Cardiac muscle cell (in vitro differentiated cells and primary cell): ENCODE results near the gene LMX1B. TPM values are rescaled to one million over a fixed set of nuclear protein-coding genes. Genes with fewer than 3 reads are reported as not detected.

Experiments used
- DNase-seq, 2 donors: peaks; one replicate each; pipeline versions ENCODE4 v3.0.0 to v3.0.0-alpha.2; 2010 to 2017; ENCODE audit warnings: low read depth in 1 of 2, low spot score in 1 of 2
- H3K27ac ChIP-seq: fragments of 200-600 bp; sonication (generic); 2 replicates; pipeline ENCODE4 v1.5.1; 2016
- H3K27me3 ChIP-seq: fragments of 200-600 bp; sonication (generic); 2 replicates; pipeline ENCODE4 v1.6.0; 2016; ENCODE audit warnings: control low read depth
- H3K36me3 ChIP-seq: fragments of 200-600 bp; sonication (generic); 2 replicates; pipeline ENCODE4 v1.5.1; 2016; ENCODE audit warnings: control low read depth
- H3K4me1 ChIP-seq: fragments of 200-600 bp; sonication (generic); 2 replicates; pipeline ENCODE4 v1.8.1; 2017; ENCODE audit warnings: low read depth, mild to moderate bottlenecking, mixed run types
- H3K4me3 ChIP-seq: fragments of 200-600 bp; sonication (generic); 2 replicates; pipeline ENCODE4 v1.5.1; 2016; ENCODE audit warnings: mild to moderate bottlenecking
- H3K9me3 ChIP-seq: fragments of 200-600 bp; sonication (generic); 2 replicates; pipeline ENCODE4 v1.5.1; 2017; ENCODE audit warnings: low read depth, mild to moderate bottlenecking, control low read depth
- CTCF ChIP-seq: IDR thresholded peaks from 2 replicates; pipeline ENCODE4 v1.5.1; 2012; ENCODE audit warnings: low read depth, mild to moderate bottlenecking, low read length
- polyA plus RNA-seq: library from polyadenylated mRNA; unstranded; fragments of >200 nt; fragmentation: Nextera tagmentation; extraction: Ambion mirVana; gene quantifications from 2 replicates; pipeline ENCODE4 v1.2.1, GENCODE V29; 2016
- total RNA-seq: library from RNA; depleted of rRNA; stranded (reverse); fragments of >200 nt; gene quantifications from 2 replicates; pipeline ENCODE4 v1.2.3, GENCODE V29; 2016

LMX1B gene
- total and polyA plus RNA-seq, 2 experiments from 2014 or later, result not detected

GRCh38 chr9:126619361-126620135 is 5.8 kb downstream of the LMX1B start:
- no peak for TF ChIP-seq CTCF
- no peak for DNase-seq
- H3K4me3 ChIP-seq, result no peak overlapping the region
- H3K9me3 ChIP-seq, result no peaks in the 10 kb centered on the region
- no peak overlapping the region for H3K27ac ChIP-seq
- no peaks in the 10 kb centered on the region for H3K36me3 ChIP-seq
- H3K4me1 ChIP-seq, result no peaks in the 10 kb centered on the region
- peaks cover 100% of the 10 kb centered on the region for H3K27me3 ChIP-seq

DNA sequence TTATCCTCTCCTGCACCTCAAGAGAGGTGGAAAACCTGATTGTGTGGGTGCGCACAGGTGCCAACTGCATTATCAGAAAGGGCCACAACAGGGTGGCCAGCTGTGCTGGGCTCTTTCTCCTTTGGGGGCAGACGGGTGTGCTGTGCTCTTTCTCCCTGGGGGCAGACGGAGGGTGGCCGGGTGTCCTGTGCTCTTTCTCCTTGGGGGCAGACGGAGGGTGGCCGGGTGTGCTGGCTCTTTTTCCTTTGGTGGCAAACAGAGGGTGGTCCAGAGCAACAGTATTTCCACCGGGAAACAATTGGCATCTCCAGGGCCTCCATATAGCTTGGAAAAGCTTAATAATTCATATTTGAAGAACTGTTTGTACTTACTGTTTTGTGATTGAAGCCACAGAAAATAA is 6.8 kb downstream of the LMX1B start:
- no peak overlapping the region for H3K27ac ChIP-seq
- TF ChIP-seq CTCF, result no peak
- no peak for DNase-seq
- no peaks in the 10 kb centered on the region for H3K4me1 ChIP-seq
- no peaks in the 10 kb centered on the region for H3K9me3 ChIP-seq
- H3K27me3 ChIP-seq, result peaks cover 100% of the 10 kb centered on the region
- no peaks in the 10 kb centered on the region for H3K36me3 ChIP-seq
- H3K4me3 ChIP-seq, result no peak overlapping the region

- no peak for TF ChIP-seq CTCF
- H3K27ac ChIP-seq, result no peak overlapping the region
- H3K36me3 ChIP-seq, result no peaks in the 10 kb centered on the region
- no peak overlapping the region for H3K4me3 ChIP-seq
- peaks cover 100% of the 10 kb centered on the region for H3K27me3 ChIP-seq
- no peaks in the 10 kb centered on the region for H3K4me1 ChIP-seq
- H3K9me3 ChIP-seq, result no peaks in the 10 kb centered on the region
- no peak for DNase-seq
Measured at GRCh38 chr9:126621061-126621918, 7.6 kb downstream of the LMX1B start.

GRCh38 chr9:126621919-126622735 is 8.4 kb downstream of the LMX1B start:
- no peaks in the 10 kb centered on the region for H3K36me3 ChIP-seq
- H3K27me3 ChIP-seq, result peaks cover 100% of the 10 kb centered on the region
- H3K4me3 ChIP-seq, result no peak overlapping the region
- no peaks in the 10 kb centered on the region for H3K4me1 ChIP-seq
- no peak overlapping the region for H3K27ac ChIP-seq
- H3K9me3 ChIP-seq, result no peaks in the 10 kb centered on the region
- DNase-seq, result no peak
- no peak for TF ChIP-seq CTCF

DNA sequence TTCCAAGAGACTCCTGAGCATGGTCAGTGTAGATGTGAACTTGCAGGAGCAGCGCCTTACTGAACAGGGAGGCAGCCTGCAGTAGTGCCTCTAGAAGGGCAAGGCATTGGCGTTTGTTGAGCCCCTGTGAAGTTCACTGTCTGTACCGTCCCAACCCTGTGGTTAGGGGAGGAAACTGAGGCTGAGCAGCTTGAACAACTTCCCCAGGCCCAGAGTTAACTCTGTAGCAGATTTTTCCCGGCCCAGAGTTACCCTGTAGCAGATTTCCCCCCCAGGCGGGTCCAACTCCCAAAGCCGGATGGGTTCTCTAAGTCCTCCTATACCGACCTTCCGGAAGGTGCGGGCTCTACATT is 9.6 kb downstream of the LMX1B start:
- Histone ChIP-seq H3K4me3 (no peak overlapping the region), H3K9me3 (no peaks in the 10 kb centered on the region), H3K27ac (no peak overlapping the region), H3K36me3 (no peaks in the 10 kb centered on the region), H3K4me1 (no peaks in the 10 kb centered on the region), H3K27me3 (peaks cover 100% of the 10 kb centered on the region)
- no peak for TF ChIP-seq CTCF
- DNase-seq, result no peak
